ENCODE measurements around the gene RIPOR2. TPM values are rescaled to one million over a fixed set of nuclear protein-coding genes. Genes with fewer than 3 reads are reported as not detected.
"Not testable (repeated sequence)": the region's sequence is repeated elsewhere in the genome, so short reads cannot be mapped to it uniquely, and the experiment has no call there.

The RIPOR2 gene
- total and polyA plus RNA-seq, 2 donors from 2014 or later, result 1.7 to 24.2 TPM

- Histone ChIP-seq H3K36me3 (ENCODE audit: control insufficient read depth in 2 of 3, insufficient read depth in 3 of 3, low read length in 3 of 3) (no peaks in the 10 kb centered on the region), H3K9ac (ENCODE audit: low read length in 3 of 3) (no peak overlapping the region), H3K4me3 (ENCODE audit: low read length in 3 of 3) (no peak overlapping the region), H3K4me1 (ENCODE audit: control insufficient read depth in 2 of 3, insufficient read depth in 2 of 3, low read depth in 1 of 3, low read length in 3 of 3) (peaks cover 5 to 7% (median 6%) of the 10 kb centered on the region in 3 donors), H3K27ac (ENCODE audit: low read depth in 2 of 2, low read length in 2 of 2) (no peak overlapping the region), H3K27me3 (ENCODE audit: control insufficient read depth, insufficient read depth, low read length) (no peaks in the 10 kb centered on the region), H3K9me3 (ENCODE audit: control insufficient read depth in 2 of 3, insufficient read depth in 1 of 3, low read length in 3 of 3) (no peaks in the 10 kb centered on the region)
- intact Hi-C loops (cut with DNase I), result no loop called here
- FAIRE-seq (no peak), DNase-seq (no peak)
- no peak for TF ChIP-seq CTCF (IDR thresholded peaks at IDR 0.05; ENCODE audit: borderline replicate concordance, extremely low read depth, insufficient read depth)
Observed at GRCh38 chr6:24915641-24916040, 20.1 kb downstream of the RIPOR2 start.

GRCh38 chr6:24914082-24914481, 21.7 kb downstream of the RIPOR2 start:
- FAIRE-seq; H3K36me3 ChIP-seq (ENCODE audit: control insufficient read depth in 2 of 3, insufficient read depth in 3 of 3, low read length in 3 of 3); intact Hi-C loops (cut with DNase I); H3K9ac ChIP-seq (ENCODE audit: low read length in 3 of 3); H3K27ac ChIP-seq (ENCODE audit: low read depth in 2 of 2, low read length in 2 of 2); H3K9me3 ChIP-seq (ENCODE audit: control insufficient read depth in 2 of 3, insufficient read depth in 1 of 3, low read length in 3 of 3); H3K4me3 ChIP-seq (ENCODE audit: low read length in 3 of 3); DNase-seq; H3K27me3 ChIP-seq (ENCODE audit: control insufficient read depth, insufficient read depth, low read length): not testable (repeated sequence)
- peaks cover 5 to 14% (median 6%) of the 10 kb centered on the region in 3 donors for H3K4me1 ChIP-seq (ENCODE audit: control insufficient read depth in 2 of 3, insufficient read depth in 2 of 3, low read depth in 1 of 3, low read length in 3 of 3)

GRCh38 chr6:24911796-24912382, 23.9 kb downstream of the RIPOR2 start:
- TF ChIP-seq CTCF (IDR thresholded peaks at IDR 0.05; ENCODE audit: borderline replicate concordance, extremely low read depth, insufficient read depth), result no peak
- peak overlapping the region; percentile 46 to 71 (median 62) for H3K4me3 ChIP-seq (ENCODE audit: low read length in 3 of 3)
- H3K36me3 ChIP-seq (ENCODE audit: control insufficient read depth in 2 of 3, insufficient read depth in 3 of 3, low read length in 3 of 3), result no peaks in the 10 kb centered on the region

GRCh38 chr6:24910961-24911725, 24.6 kb downstream of the RIPOR2 start:
- Histone ChIP-seq H3K27ac (ENCODE audit: low read depth in 2 of 2, low read length in 2 of 2) (peak overlapping the region; percentile 33 to 72), H3K9me3 (ENCODE audit: control insufficient read depth in 2 of 3, insufficient read depth in 1 of 3, low read length in 3 of 3) (no peaks in the 10 kb centered on the region), H3K27me3 (ENCODE audit: control insufficient read depth, insufficient read depth, low read length) (no peaks in the 10 kb centered on the region), H3K4me3 (ENCODE audit: low read length in 3 of 3) (peak overlapping the region; percentile 62 to 77 (median 69)), H3K36me3 (ENCODE audit: control insufficient read depth in 2 of 3, insufficient read depth in 3 of 3, low read length in 3 of 3) (no peaks in the 10 kb centered on the region), H3K9ac (ENCODE audit: low read length in 3 of 3) (peak overlapping the region in 2 of 3 donors; percentile 49 to 72), H3K4me1 (ENCODE audit: control insufficient read depth in 2 of 3, insufficient read depth in 2 of 3, low read depth in 1 of 3, low read length in 3 of 3) (peaks cover 3 to 14% (median 6%) of the 10 kb centered on the region in 3 donors)
- no peak for TF ChIP-seq CTCF (IDR thresholded peaks at IDR 0.05; ENCODE audit: borderline replicate concordance, extremely low read depth, insufficient read depth)
- FAIRE-seq (no peak), DNase-seq (peak; percentile 79 to 87 (median 82))
- intact Hi-C loops (cut with DNase I), result no loop called here

More at GRCh38 chr6:24911796-24912382, 23.9 kb downstream of the RIPOR2 start:
- FAIRE-seq (no peak), DNase-seq (no peak)
- H3K9ac ChIP-seq (ENCODE audit: low read length in 3 of 3), result peak overlapping the region in 1 of 3 donors; percentile 4
- H3K27me3 ChIP-seq (ENCODE audit: control insufficient read depth, insufficient read depth, low read length), result no peaks in the 10 kb centered on the region
- intact Hi-C loops (cut with DNase I), result no loop called here
- peaks cover 3 to 14% (median 6%) of the 10 kb centered on the region in 3 donors for H3K4me1 ChIP-seq (ENCODE audit: control insufficient read depth in 2 of 3, insufficient read depth in 2 of 3, low read depth in 1 of 3, low read length in 3 of 3)
- no peaks in the 10 kb centered on the region for H3K9me3 ChIP-seq (ENCODE audit: control insufficient read depth in 2 of 3, insufficient read depth in 1 of 3, low read length in 3 of 3)
- H3K27ac ChIP-seq (ENCODE audit: low read depth in 2 of 2, low read length in 2 of 2), result no peak overlapping the region
